Activated T-cell treated with anti-CD3 and anti-CD28 coated beads, Interleukin-2, amount 50 U/mL, for 1 hour (primary cell): ENCODE results near the gene UQCRHL.
"Not testable (repeated sequence)": the region's sequence is repeated elsewhere in the genome, so short reads cannot be mapped to it uniquely, and the experiment has no call there.

Experiments
- DNase-seq: peaks from one replicate; pipeline ENCODE4 v3.0.0-alpha.2; 2020

UQCRHL gene

GRCh38 chr1:15807549-15807948 is at the start of gene UQCRHL:
Gene UQCRHL (minus strand): TSS chr1:15807649. CDS start chr1:15807649, 0 bp downstream.
- not testable (repeated sequence) for DNase-seq

DNA sequence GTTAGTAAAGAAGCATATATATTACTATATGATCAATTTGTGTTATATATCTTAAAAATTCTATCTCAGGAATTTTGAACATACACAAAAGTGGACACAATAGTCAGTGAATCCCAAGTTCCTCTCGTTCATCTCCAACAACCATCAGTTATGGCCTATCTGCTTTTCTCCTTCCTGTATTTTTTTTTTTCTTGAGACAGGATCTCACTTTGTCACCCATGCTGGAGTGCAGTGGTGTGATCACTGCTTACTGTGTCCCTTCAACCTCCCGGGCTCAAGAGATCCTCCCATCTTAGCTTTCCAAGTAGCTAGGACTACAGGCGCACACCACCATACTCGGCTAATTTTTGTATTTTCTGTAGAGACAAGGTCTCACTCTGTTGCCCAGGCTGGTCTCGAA is 49.4 kb upstream of the UQCRHL start:
- DNase-seq, result no peak

DNA sequence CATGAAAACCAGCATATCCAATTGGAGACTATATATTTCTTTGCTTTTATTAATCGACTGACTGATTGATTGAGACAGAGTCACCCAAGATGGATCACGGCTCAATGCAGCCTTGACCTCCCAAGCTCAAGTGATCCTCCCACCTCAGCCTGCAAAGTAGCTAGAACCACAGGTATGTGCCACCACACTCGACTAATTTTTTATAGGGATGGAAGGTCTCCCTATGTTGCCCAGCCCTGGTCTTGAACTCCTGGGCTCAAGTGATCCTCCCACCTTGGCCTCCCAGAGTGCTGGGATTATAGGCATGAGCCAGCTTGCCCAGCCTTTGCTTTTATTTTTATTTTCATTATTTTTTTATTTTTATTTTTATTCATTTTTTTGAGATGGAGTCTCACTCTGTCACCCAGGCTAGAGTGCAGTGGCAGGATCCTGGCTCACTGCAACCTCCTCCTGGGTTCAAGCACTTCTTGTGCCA is 45.4 kb upstream of the UQCRHL start:
- no peak for DNase-seq

GRCh38 chr1:15852036-15852827 is 44.8 kb upstream of the UQCRHL start:
- DNase-seq, result no peak

GRCh38 chr1:15851210-15852035 is 44.0 kb upstream of the UQCRHL start:
- no peak for DNase-seq

GRCh38 chr1:15850471-15851001 is 43.1 kb upstream of the UQCRHL start:
- no peak for DNase-seq

GRCh38 chr1:15849775-15850324 is 42.4 kb upstream of the UQCRHL start:
- DNase-seq, result peak; percentile 36

GRCh38 chr1:15848929-15849774 is 41.7 kb upstream of the UQCRHL start:
- DNase-seq, result peak; percentile 77

DNA sequence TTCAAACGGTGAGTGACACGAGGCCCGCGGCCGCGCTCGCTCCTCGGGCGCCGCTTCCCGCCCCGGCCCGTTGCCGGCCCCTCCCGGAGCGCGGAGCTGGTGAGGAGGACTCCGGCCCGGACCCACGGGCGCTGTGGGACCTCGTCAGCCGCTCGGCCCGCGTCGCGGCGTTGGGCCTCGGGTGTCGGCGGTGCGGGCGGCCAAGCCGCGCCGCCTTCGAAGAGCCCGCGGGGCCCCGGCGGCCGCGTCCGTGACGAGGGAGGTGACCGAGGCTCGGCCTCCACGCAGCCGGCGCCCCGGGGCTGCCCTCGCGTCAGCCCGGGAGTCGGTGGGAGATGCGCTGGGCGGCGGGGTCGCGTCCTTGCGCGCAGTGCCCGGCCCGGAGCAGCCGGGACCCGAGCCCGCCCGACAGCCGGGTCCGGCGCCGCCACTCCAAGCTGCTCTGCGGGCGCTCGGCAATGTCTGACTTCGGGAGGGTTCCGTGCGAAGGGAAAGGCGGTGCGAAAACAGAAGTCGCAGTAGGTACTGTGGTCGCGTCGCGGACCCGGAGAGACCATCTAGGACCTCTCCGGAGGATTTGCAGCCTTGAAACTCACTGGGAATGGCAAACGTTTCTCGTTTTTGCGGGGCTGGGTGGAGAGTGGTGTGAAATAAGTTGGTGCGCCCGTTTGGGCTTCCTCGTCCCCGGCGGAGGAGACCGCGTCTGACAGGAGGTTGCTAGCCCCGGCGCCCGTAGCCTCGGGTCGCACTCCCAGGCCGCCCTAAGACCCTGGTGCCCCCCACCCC is 40.9 kb upstream of the UQCRHL start:
- peak; percentile 70 for DNase-seq

GRCh38 chr1:15847893-15848142 is 40.4 kb upstream of the UQCRHL start:
- no peak for DNase-seq

GRCh38 chr1:15847100-15847892 is 39.8 kb upstream of the UQCRHL start, which contains the start of gene SPEN:
Gene SPEN (plus strand): TSS chr1:15847707. CDS start chr1:15848068, 361 bp downstream.
- DNase-seq, result peak; percentile 97

- DNase-seq, result not testable (repeated sequence)
Measured at GRCh38 chr1:15846056-15846455, 38.6 kb upstream of the UQCRHL start.

DNA sequence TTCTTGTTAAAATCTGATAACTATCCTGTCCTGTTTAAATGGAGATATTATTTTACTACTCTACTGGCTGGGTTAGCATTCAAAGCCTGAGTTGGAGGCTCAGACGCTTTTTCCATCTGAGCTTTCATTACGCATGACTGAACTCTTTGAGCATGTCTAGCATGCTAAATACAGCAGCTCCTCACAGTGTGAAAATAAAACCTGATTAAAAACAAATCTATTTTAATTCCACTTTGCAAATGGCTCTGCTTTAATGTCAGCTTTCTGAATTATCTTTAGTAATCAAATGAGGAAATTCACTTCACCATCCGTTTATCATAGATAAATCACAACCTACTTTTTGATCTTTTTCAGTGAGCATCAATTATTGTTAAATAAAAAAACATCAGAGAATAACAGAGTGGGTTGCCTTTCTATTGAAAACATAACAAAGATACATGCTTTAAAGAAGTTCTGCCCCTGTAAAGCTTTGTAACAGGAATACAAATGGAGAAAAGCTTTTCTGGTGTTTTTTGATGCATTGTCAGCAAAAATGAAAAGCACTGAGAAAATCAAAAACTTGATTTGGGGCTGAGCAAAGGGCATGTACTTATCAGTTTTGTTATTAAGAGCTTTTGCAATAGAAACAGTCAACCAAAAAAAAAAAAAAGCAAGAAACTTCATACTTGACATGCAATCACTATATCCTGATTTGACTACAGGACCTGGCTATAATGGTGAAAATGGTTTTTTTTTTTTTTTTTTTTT is 36.5 kb upstream of the UQCRHL start:
- DNase-seq, result no peak

DNA sequence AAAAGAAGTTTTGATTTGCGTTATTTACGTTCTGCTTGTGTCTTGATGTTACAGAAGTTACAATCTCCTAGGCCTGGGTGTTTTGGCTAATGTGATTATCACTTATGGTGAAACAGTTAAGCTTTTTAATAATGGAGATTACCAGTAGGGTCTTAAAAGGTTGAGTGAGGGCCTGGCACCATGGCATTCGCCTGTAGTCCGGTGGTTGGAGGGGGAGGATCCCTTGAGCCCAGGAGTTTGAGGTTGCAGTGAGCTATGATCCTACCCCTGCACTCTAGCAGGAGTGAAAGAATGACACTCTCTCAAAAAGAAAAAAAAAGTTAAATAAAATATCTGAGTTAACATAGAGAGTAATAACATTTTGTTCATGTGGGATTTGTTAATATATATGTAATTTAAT is 31.3 kb upstream of the UQCRHL start:
- no peak for DNase-seq

GRCh38 chr1:15837931-15838330 is 30.5 kb upstream of the UQCRHL start:
- no peak for DNase-seq

DNA sequence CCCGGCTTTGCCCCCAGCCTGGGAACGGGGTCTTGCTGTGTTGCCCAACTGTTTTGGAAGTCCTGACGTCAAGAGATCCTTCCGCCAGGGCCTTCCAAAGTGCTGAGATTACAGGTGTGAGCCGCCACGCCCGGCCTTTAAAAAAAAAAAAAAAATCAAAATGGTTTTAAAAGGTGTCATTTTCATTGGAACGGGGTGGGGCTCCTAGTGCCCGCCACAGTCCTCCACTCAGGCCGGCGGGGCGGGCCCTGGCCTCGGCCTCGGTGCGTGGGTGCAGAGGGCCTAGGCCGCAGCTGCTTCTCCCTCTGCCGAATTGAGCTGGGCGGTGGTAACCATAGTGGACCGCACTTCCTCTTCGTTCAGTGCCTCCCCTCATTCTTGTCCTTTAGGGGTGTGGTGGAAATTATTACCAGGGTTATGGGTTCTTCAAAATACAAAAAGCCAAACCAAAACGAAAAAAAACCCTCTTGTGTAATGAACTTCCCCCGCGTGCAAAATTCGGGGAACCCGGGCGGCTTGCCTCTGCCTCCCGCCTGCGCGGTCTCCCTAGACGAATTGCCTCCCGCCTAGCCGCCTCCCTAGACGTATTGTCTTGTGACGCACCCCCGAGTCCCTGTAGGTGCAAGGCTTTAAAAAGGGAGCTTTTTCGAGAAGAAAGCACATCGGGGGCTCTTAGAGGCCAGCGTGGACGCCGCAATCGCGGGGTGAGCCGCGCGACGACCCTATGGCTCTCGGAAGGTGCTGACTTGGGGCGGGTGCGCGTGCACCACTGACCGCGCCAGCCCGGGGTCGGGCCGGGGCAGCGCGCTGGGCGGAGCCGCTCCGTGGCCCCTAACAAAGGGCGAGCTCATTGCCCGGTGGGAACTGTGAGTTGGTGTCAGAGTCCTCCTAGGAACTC is 29.6 kb upstream of the UQCRHL start:
- DNase-seq, result peak; percentile 66

DNA sequence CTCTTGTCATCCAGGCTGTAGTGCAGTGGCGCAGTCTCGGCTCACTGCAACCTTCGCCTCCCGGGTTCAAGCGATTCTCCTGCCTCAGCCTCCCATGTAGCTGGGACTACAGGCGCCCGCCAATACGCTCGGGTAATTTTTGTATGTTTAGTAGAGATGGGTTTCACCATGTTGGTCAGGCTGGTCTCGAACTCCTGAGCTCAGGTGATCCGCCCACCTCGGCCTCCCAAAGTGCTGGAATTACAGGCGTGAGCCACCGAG is 29.0 kb upstream of the UQCRHL start:
- peak; percentile 34 for DNase-seq

DNA sequence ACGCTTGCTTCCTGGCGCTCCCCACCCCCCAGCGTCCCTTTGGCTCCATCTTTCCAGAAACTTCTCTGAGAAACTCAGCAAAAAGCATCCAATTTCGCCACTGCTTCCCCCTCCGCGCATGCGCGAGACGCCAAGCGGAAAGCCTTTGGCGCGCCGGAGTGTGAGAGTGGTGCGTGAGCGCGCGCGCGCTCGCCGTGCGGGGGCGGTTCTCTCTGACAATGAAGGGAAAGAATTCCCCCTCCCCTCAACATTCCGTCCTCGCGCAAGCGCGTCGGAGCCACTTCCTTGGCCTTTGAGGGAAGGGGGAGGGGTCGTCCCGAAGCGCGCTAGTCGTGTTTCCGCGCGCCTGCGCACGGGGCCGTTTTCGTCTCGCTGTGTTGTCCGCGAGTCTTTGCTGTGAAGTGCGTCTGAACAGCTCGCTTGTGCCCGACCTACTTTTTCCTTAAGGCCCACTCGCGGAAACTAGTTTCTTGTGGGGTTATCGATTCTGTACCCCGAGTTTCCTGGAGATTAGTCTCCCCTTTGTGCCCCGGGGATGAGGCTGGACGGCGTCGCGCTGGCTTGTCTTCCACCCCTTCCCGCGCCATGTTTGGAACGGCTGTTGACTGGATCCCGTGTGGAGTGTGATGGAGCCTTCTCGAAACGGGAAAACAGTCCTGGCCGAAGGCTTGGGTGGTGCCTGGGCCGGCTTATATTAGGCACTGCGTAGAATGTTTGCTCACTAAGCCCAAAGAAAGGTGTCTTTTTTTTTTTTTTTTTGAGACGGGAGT is 28.5 kb upstream of the UQCRHL start:
- peak; percentile 98 for DNase-seq
